HG03097 (cell line): ENCODE results near the gene ITPA.

ENCODE experiments used
- ATAC-seq: cut with Tn5 transposase; IDR thresholded peaks from one replicate; pipeline ENCODE4 v1.9.1; 2021; ENCODE audit not compliant: unreplicated experiment, low FRiP score

ITPA gene

DNA sequence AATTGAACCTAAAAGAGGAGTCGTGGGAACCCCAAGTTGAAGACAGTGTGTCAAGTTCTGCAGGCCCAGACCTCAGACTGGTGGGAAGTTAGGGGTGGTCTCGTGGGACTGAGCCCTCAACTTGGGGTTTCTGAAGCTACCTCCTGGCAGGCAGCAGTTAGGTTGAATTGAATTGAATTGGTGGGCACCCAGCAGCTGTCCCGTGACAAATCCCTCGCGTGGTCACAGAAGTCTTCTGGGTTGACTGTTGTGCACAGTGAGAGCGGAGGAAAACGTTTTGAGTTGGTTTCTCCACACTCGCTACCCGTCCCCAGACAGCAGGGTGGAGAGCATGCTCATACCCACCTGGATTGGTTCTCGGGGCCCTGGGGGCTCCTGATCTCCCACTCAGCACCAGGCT is 16.8 kb downstream of the ITPA start:
- ATAC-seq: no peak

DNA sequence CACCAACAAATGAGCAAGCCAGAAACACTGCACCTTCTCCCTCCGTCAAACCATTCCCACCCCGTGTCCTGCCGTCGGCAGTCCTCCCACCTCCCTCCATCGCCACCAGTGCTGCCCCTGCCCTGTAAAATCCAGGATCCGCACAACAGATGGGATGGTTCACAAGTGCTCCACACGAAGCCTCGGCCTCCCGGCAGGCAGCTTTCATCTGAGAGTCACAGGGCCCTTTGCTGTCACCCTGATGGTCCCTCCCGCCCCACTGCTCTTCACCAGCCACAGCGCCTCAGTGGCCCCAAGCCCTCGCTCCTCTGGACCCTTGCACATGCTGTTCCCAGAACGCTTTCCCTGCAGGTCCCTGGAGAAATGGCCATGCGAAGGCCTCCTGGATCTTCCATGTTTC is 17.6 kb downstream of the ITPA start:
- no peak for ATAC-seq

DNA sequence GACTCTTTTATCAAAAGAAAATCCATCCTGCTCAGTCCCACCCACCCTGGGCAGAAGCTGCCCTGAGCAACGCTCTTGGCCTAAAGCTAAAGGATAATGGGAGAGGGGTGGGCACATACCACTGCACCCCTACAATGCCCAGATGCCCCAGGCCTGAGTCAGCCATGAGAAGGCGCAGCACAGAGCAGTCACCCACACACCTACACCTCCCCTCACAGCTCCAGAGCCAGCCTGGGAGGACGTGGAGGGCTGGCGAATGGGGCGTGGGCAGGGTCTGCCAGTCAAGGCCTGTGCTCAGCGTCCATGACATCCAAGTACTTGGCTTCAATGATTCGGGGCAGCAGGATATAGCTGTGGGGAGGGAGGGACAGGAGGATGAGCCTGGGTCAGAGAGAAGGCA is 18.2 kb downstream of the ITPA start:
- no peak for ATAC-seq

DNA sequence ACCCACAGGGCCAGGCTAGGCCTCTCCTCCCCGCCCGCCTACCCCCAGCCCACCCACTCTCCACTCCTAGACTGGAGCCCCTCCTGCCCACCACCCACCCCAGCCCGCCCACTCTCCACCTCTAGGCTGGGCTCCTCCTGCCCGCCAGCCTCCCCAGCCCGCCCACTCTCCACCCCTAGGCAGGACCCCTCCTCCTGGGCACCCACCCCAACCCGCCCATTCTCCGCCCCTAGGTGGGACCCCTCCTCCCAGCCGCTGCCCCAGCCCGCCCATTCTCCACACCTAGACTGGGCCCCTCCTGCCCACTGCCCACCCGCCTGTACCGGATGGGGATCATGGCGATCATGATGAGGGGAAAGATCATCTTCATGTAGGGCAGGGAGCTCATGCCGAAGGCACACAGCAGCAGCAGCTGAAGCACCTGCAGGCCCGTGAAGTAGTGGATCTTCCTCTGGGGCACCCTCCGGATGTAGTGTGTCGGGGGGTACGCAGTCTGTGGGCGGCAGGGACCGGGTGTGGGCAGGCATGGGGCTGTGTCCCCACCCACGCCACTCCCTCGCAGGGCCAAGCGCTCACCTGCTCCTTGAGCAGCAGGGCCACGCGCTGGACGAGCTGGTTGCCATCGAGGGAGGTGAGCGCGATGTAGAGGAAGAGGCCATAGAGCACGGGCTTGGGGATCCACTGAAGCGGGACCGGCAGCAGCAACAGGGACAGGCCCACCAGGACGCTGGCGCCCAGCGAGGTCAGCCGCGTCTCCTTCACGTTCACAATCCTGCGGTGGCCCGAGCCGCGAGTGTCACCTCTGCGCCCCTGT is 18.8 kb downstream of the ITPA start:
- no peak for ATAC-seq

DNA sequence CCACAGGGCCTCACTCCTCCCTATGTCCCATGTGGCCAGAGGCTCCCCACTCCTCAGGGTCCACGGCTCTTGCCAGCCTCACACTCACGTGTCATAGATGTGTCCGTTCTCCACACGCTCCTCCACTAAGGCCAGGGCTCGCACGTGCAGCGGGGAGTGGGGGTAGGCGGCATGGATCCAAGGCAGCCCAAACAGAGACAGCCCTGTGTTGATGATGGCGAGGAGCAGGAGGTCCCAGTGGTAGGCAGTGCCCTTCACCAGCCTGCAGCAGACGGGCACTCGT is 19.4 kb downstream of the ITPA start:
- no peak for ATAC-seq

DNA sequence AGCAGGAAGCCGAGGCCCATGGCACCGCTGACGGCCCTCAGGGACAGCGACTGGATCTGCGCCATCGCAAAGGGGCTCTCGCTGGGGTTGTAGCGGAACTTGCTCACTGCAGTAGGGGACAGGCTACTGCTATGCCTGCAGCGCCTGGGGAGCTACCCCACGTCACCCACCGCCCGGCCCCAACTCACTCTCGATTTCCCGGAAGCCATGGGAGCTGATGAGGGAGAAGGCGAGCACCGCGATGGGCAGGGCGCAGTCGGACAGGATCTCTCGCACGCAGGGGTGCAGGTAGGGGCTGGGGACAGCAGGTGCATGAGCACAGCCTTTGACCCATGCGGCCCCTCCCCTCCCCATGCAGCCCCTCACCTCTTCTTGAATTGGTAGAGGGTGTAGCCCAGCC is 19.9 kb downstream of the ITPA start:
- no peak for ATAC-seq

DNA sequence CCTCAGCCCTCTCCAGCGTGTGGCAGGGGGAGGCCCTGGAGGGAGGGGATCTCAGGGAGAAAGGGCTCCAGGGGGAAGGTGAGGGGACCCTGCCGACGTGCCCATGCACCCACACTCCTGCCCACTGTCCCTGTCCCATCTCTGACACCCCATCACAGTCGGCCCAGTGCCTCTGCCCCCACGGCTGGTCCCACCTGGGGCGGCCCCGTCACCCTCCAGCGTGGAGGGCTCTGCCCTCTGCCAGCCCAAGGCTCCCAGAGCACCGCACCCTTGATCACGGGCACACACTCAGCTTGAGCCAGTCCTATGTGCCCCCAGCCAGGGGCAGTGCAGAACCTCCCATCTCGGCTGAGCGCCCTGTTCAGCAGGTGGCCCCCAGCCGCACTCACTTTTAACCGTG is 20.5 kb downstream of the ITPA start:
- ATAC-seq: no peak

DNA sequence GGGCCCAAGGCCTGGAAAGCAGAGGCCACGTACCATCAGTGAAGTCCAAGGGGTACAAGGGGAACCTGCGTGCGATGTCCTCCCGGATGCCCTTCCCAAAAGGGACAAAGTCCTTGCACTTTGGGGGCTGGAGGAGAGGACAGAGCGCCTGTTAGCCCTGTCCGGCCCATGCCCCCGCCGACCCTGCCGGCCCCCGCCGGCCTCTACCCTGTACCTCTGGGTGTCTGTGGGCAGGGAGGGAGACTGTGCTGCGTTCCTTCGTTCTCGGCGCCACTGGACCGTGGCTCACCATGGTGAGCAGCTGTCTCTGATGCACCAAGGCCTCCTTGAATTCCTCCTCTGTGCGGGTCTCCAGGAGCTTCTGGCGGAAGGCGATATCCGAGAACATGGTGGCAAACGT is 21.8 kb downstream of the ITPA start:
- ATAC-seq: no peak

DNA sequence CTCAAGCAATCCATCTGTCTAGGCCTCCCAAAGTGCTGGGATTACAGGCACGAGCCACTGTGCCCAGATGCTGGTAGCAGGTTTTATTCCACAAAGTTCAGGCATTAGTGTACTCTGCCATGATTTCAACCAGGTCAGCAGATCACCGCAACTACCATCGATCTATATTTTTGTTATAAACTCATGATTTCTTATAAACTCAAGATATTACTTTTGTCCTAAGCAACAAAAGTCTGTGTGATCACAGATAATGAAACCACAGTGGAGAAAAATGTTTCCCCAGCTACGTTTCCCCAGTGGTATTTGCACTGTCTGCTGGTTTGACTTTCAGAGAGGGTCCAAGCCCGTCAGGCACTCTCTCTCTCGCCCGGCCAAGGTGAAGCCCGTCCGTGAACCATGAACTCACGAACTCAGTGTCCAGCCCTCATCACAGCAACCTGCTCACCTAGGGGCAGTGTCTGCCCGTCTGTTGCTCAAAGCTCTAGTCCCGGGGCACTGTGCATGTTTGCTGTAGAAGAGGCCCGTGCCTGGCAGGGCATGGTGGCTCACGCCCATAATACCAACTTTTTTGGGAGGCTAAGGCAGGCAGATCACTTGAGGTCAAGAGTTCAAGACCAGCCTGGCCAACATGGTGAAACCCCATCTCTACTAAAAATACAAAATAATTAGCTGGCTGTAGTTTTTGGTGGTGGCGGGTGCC is 22.7 kb downstream of the ITPA start:
- no peak for ATAC-seq

DNA sequence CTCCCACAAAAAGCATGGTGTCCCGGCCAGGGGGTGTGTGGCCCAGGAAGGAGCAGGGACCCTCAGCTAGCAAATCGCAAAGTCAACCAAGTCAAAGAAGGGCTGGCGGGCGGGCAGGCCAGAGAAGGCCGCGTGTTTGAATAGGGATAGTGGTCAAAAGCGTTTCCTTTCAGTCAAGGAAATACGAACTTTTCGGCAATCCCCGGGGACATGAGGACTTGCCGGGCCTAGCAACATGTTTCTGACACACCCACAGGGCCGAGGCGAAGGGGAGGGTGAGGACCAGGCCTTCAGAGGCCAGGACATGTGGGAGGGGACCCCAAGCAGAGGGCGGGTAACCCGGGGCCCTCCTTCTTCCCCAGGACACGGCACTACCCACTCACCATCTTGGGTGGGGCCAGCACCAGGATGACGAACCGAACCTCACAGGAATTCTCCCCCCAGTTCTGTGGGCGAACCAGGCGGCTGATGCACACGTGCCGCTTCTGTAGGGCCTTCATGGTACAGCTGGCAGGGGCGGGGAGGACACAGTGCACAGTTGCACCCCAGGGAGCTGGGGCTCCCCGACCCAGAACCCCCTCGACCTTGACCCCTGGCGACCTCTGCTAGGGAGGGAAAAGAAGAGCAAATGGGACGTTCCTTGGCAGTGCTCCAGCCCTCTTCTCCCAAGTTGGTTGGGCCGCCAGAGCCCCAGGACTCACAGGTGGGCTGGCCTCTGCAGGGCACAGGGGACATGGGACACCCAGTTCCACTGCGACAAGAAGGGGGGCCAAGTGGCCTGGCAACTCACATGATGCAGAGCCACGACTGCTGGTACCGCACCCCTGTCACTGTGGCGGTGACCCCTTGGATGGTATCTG is 24.1 kb downstream of the ITPA start:
- no peak for ATAC-seq

DNA sequence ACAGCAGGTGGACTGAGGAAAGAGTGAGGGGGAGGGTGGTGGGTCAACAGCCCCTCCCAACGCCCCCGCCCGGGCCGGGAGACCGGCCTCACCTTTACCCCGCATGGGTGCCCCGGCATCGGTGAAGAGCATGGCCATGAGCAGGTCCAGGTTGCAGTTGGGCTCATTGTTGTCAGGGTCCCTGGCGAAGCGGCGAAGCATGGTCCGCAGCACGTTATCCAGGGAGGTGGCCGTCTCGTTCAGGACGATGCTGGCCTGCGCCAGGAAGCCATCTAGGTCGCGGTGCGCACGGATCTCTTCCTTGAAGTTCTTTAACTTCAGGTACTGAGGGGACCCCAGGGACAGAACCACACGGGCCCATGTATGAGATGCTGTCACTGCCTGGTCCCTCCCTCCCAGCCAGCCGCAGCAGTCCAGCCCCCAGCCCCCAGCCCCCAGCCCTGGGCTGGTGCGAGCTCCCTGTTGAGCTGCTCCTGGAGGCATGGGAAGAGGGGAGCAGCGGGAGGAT is 24.7 kb downstream of the ITPA start:
- ATAC-seq: no peak

DNA sequence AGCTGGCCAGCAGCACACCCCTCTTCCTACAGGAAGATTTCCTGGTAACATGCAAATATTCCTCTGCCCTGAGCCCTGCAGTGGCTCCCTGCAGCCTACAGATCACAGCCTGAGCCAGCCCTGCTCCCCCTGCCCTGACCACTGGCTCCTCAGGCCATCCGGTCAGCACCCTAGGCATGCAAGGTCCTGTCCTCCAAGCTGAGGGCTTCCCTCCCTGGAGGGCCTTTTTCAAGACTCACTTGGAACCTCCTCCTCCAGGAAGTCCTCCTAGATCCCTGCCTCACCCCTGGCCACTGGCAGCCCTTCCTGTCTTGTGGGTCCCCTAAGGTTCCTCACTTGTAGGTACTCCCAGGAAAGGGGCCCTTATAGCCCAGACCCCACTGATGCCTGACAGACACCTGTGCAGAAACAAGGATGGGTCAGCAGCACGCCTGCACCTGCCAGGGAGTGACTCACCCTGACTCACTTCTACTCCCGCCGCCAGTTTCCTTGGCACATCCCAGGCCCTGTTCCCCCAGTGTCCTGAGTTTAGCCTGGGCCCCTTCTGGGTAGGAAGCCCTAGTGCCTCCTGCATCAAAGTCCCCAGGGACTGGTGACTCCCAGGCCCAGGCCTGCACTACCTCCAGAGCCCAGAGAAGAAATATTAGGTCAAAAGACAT is 26.5 kb downstream of the ITPA start:
- ATAC-seq: no peak

DNA sequence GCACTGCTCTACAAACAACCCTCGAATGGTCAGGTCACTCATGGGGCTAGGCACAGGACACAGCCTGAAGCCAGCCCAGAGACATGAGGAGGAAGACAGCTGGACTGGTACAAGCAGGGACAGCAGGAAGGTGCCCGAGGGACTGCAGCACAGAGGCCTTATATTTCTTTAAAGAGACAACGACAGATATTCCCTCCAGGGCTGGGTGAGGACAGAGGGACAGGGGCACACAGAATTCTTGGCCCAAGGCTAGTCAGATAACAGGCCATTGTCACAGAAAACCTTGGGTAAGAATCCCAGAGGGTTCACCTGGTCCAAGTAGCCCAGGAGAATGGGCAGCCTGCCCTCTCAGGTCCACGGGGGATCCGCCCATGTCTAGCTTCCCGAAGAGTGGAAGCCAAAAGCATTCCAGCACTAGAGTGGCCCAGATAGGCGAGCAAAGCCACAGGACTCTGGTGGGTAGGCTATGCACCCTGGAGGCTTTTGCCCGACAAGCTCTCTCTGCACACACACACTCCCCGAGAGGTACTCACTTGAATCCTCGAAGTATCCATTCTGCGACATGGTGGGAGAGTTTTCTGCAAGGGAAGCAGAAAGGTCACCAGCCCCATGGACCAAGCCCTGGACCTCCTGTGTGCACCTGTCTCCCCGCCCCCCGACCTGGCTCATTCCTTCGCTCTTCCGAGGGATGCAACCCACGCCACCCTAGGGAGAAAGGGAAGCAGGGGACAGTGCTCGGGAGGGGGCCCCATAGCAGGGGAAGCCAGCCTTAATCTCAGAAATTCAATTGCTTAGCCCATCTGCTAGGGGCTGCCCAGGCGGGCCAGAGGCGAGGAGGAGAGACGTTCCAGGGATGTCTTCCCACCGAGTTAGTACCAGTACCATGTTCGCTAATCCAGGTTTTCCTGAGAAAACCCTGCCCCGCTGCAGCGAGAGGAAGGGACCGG is 28.0 kb downstream of the ITPA start:
- ATAC-seq: no peak

DNA sequence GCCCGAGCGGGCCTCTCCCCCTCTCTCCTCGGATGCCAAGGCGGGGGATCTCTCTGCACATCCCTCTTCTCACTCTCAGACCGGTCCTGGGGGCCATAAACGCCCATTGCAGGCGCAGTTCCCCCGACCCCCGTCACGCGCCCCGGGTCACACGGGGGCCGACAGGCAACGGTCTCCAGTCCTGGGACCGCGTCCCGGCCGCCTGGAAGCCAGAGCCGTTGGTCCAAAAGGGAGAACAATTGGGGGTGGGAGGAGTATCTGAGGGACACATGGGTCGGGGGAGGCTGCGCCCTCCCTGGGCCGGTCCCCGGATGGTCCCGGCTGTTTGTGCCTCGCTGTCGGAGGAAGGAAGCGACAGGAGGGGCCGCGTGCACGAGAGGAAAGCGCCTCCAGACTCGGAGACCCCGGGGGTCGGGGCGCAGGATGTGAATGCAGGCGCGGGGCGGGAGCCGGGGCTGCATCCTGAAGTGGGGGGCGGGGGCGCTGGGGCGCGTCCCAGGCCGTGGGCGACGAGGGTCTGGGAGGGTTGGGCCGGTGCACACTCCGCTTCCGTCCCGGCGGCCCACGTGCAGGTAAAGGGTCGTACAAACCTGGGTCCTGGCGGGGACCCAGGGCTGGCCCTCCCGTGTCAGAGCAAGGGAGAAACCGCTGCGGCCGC is 28.8 kb downstream of the ITPA start:
- no peak for ATAC-seq

DNA sequence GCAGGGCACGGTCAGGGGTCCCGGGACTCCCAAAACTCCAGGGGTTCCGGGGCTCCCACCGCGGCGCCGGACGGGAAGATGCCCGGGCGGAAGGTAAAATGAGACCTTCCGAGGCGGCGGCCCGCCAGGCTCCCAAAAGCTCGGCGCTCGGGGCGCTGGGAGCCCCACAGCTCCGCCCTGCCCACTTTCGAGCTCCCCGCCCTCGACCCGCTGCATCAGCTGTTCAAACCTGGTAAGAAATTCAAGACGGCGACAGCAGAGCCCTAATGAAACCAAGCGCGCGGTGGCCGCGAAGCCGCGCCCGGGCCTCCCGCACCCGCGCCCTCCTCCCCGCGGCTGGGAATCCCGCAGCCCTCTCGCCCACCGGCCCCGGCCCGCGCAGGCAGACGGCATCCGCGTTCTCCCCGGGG is 29.3 kb downstream of the ITPA start:
- no peak for ATAC-seq

DNA sequence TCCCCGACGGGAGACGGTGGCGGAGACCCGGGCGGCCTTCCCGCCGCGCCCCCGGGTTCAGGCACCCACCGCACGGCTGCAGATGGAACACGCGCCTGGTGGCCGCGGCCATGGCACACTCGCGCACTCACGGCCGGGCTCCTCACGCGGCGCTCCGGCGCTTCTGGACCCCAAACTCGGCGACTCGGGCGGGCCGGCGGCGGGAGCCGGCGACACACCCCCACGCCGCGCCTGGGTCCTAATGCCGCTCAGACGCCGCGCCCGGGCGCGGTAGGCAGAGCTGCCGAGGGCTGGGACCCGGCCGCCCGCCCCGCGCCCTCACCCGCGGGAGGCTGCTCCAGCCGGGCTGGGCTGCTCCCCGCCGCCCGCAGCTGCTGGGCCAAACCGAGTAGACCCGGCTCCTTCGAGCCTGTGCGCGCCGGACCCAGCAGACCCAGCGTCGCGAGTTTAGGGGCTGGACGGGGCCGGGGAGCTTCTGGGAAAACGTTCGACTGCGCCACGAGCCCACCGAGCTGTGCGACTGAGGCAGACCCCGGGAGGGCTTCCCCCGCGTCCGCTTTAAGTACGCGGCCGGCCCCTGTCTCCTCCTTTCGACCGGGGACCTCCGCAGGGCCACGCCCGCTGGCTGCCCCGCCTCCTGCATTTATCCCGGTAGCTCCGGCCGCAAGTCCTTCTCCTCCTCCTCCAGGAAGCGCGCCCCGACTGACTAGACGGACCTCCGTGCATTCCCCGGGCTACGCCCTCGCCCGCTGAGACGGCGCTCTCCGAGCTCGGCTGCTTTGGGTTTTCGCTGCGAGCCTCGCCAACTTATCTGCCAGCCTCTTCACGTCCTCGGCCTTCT is 29.9 kb downstream of the ITPA start, which contains the start of gene SLC4A11:
Gene SLC4A11, minus strand, starts transcription at position 165 of the 841 bp plus-strand sequence. Its CDS starts 53 bp downstream, at position 112.
- ATAC-seq: no peak

DNA sequence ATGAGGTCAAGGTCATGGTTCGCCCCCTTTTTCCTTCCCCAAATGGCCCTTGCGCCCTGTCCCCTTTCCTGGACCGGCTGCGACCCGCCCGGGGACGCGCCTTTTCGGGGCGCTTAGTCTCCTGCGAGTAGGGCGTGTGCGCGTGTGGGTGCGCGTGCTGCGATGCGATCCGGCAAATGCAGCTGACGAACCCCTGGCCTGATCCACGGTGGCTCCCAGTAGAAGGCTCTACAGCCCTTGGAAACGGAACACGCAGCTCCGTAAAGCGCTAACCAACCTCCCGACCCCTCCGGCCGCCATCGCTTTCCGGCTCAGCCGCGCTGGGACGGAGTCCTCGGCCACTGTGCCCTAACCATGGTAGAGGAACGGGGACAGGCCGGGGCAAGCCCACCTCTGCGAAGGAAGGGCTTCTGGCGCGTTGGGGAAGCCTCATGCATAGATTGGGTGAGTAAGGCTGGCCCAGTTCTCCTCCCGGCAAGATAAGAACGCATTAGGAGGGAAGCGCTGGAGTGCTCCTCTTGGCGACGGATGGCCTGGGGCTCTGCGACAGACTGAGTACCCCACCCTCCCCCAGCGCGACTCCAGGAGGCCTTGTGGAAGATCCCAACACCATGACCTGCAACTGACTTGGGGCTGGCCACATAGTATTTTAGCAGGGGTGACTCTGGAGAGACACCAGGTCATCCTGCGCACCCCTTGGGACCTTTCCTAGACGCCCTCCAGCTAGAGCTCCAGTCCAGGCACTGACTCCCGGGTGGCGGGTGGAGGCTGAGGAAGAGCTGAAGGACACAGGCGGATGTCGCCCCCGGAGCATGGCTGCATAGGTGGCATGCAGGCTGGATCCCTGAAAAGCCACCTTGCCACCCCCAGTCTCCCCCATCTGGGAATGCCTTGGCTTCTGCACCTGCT is 30.8 kb downstream of the ITPA start:
- ATAC-seq: no peak
